NCI-H2196 treated with DMSO at 0.1 percent for 48 hours (cell line): ENCODE data around the gene PLD1.
A peak's percentile ranks its signal among the peaks of the same experiment; 100 is the strongest.
"Not testable (repeated sequence)": the region's sequence is repeated elsewhere in the genome, so short reads cannot be mapped to it uniquely, and the experiment has no call there.

Experiments
- DNase-seq: peaks from one replicate; lab custom pipeline; 2025; ENCODE audit not compliant: unreplicated experiment; lab: John Stamatoyannopoulos, UW

PLD1 gene, protein sequence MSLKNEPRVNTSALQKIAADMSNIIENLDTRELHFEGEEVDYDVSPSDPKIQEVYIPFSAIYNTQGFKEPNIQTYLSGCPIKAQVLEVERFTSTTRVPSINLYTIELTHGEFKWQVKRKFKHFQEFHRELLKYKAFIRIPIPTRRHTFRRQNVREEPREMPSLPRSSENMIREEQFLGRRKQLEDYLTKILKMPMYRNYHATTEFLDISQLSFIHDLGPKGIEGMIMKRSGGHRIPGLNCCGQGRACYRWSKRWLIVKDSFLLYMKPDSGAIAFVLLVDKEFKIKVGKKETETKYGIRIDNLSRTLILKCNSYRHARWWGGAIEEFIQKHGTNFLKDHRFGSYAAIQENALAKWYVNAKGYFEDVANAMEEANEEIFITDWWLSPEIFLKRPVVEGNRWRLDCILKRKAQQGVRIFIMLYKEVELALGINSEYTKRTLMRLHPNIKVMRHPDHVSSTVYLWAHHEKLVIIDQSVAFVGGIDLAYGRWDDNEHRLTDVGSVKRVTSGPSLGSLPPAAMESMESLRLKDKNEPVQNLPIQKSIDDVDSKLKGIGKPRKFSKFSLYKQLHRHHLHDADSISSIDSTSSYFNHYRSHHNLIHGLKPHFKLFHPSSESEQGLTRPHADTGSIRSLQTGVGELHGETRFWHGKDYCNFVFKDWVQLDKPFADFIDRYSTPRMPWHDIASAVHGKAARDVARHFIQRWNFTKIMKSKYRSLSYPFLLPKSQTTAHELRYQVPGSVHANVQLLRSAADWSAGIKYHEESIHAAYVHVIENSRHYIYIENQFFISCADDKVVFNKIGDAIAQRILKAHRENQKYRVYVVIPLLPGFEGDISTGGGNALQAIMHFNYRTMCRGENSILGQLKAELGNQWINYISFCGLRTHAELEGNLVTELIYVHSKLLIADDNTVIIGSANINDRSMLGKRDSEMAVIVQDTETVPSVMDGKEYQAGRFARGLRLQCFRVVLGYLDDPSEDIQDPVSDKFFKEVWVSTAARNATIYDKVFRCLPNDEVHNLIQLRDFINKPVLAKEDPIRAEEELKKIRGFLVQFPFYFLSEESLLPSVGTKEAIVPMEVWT

DNA sequence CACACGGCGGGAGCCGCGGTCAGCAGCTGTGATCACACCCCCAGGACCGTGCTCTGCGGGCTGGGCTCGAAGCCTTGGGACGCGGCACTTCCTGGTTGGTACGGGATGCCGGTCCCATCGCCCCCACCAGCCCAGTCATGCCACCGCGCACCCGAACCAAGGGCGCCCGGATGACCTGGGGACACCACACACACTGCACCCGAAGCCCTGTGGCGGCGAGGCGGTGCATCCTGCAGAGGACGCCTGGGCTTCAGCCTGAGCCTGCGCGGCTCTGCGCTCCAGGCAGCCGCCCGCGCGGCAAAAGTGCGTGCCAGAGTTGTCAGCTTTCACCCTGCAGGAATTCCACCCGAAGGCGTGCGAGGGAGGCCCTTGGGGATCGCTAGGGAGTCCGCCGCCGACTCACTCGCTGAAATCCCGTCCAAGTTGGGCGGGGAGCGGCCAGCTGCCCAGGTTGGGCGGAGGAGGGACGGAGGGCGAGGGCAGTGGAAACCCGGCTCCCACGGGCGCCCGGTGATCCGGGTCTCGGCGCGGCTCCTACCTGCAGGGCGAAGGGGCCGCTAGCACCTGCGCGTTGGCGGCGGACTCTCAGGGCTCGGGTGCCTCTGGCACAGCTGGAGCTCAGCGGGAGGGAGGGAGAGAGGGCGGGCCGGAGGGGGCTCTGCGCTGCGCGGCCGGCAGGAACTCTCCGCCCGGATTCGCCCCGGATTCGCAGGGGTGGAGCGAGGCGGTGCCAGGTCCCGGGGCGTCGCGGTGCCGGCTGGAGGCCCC is at the start of gene PLD1:
PLD1 (minus strand) TSS at position 623 of the 768 bp plus-strand sequence. CDS start 72,432 bp downstream, outside the sequence.
- peak; percentile 83 for DNase-seq

DNA sequence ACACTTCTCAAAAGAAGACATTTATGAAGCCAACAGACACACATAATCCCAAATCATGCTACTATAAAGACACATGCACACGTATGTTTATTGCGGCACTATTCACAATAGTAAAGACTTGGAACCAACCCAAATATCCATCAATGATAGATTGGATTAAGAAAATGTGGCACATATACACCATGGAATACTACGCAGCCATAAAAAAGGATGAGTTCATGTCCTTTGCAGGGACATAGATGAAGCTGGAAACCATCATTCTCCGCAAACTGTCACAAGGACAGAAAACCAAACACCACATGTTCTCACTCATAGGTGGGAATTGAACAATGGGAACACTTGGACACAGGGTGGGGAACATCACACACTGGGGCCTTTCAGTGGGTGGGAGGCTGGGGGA is 48.5 kb upstream of the PLD1 start:
- not testable (repeated sequence) for DNase-seq

DNA sequence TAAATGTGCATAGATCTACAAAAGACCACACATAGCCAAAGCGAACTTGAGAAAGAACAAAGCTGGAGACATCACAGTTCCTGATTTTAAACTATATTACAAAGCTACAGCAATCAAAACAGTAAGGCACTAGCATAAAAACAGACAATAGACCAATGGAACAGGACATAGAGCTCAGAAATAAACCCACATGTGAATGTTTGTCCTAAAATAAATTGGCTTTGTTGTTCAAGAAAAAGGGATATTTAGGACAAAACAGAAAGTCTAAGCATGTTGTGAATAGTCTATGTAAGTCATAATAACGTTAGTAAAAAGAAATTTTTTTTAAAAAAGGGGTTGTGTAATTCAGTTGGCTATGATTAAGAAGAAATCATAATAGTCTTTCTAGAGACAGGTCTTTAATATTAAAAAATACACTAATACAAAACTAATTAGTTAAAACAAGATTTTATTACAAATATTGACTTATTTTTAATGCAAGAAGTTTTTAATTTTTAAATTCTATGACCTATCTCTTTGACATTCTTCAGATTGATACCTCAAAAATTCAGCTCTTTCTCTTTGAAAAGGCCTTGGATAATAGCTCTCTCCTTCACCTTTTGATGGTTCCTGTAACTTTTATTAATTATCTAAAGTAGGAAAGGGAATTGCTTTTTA is 44.5 kb upstream of the PLD1 start:
- DNase-seq, result no peak

DNA sequence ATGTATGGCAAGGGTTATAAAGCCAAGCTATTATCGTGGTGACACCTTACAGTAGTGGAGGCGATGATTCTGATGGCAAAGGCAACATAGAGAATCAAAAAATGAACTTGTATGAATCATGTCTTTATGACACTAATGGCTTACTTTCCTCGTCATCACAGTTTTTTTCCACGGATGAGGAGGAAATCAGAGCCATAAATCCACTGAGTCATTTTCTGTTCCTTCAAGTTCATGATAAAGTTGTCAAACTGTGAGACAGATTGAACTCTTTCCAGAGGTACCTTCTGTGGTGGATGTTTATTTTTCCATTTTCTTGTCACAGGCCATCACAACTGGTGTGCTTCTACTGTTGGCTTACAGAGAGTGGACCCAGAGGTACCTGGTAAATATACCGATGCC is 41.4 kb upstream of the PLD1 start:
- no peak for DNase-seq

DNA sequence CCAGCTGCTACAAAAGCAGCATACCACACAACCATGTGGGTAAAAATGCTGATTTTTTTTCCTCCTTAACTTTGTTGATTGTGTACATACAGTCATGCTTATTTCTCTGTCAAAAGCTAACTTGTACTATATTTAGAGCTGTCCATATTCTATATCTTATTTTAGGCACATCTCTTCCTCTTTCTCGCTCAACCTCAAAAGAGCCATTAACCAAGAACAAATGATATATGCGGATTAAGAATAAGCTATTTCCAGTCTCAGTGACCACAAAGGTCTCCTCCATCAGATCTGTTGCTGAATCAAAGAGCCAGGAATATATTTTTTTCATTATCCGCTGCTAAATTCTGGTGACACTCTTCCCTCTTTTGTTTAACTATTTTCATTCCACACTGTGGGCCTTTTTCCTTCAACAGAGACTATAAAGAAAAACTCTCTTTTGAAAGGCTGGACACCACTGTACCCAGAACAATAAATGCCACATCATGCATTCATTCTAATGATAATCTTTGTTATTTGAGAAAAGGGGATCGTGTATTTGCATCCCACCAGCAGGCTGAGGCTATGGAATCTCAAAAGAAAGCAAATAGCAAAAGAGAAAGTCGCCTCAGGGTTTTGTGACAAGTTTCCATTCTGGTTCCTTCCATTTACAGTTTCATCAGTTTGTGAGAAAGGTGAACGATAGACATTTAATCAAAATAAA is 40.8 kb upstream of the PLD1 start:
- DNase-seq, result no peak

DNA sequence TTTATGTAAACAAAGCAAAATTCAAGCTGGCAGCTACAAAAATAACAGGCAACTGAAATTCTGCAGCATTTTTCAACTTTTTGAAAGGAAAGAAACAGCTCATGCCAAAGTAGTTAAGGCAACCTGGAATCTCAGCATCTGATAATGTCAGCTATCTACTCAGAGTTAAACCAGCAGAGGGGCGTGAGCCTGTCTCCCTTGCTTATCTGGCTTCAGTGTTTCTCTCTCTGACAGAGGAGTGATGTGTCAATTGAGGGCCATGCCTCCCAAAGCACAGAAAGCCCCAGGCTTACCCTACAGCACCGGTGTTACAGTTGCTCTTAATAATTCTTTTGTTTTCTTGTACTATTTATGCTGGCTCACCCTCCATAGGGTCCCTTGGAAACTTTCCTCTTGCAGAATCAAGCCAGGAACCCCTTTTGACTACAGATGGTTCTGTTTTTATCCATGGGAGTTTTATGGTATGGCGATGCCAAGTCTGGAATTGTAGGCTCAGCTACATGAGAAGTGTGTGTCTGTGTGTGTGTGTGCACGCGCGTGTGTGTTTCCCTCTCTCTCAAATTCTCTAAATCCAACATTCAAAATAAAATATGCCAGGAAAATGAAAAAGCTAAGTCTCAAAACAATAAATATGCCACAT is 40.2 kb upstream of the PLD1 start:
- DNase-seq, result no peak

DNA sequence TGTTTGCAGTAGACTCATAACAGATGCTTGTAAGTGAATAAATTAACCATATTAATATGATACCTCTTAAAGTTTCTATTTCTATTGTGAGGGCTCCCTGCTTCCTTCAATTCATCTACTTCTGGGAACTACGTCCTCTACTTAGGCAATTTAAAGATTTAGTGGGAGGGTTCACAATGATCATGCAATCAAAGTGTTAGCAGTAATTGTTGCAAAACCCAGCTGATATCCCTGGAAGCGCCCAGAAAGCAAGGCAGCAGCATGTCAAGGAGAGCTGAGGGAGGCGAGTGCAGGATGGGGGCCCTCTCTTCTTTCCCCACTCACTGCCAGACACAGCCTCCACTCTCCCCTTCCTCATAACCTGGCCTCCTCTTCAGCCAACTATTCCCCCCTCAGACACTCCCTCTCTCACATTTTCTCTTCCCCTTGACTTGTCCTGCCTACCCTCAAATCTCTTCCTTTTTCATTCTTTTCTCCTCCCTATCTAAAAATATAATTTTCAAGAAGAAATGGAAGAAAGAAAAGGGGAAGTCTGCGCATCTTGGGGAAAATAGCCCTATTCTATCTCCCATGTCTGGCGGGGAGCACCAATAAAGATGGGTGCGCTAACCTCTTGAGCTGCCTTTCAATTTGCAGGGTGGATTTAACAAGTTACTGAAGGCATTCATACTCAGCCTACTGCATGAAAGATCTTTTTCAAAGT is 39.5 kb upstream of the PLD1 start:
- no peak for DNase-seq

DNA sequence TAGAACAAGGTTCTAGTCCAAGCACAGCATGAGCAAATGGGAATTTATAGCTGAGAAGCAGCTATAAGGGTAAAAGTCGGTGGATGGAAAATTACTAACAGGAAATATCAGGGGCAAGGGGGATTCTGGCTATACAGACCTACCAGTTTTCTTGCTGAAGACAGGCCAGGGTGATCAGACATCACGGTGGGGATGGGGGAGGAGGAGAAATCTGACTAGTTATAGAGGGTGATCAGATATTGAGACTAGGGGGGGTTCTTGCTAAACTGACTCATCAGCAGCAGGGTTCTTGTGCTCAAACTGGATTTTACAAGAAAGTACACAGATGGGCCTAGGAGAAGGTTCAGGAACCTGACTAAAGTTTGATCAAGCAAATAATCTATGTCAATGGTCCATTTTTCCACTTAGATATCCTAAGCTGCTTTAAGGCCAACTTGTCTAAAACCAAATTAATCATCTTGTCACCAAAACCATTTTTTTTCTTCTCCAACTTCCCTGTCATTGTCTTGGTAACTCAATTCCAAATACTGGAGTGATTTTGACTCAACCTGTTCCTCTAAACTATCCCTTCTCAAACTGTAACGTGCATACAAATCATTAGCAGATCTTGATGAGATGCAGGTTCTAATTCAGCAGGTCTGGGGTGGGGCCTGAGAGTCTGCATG is 37.4 kb upstream of the PLD1 start:
- DNase-seq, result no peak

DNA sequence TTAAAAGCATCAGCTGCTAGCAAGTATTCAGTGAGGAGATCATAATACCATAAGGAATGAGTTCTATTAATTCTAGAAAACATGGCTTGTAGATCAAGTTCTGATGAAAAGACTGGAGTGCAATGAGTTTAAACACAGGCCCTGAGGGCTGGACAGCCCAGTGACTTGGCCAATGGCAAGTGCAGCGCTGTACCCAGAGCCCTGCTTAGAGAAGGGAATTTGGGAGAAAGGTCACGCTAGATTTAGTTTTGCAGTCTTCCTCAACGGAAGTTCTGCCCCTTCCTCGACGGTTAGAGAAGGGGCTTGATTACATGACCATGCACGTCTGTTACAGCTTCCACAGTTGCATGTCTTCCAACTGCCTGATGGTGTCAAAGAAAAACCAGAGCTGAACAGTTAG is 36.9 kb upstream of the PLD1 start:
- DNase-seq, result no peak

DNA sequence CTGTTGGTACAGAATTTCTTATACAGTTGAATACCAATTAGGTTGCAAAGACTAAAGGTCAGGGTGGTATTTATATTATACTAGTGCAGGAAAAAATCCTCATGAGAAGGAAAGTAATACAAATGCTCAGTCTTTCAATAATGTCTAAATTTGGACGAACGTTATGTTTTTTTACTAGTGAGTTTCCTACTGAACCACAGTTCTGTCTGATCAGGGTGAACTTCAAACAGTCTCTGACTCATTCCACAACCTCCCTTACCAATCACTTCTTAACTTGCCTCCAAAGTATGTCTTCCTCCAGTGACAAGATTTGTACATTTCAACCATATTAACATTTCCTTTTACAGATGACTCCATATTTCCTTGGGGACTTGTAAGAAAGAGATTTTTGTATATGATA is 36.3 kb upstream of the PLD1 start:
- no peak for DNase-seq

DNA sequence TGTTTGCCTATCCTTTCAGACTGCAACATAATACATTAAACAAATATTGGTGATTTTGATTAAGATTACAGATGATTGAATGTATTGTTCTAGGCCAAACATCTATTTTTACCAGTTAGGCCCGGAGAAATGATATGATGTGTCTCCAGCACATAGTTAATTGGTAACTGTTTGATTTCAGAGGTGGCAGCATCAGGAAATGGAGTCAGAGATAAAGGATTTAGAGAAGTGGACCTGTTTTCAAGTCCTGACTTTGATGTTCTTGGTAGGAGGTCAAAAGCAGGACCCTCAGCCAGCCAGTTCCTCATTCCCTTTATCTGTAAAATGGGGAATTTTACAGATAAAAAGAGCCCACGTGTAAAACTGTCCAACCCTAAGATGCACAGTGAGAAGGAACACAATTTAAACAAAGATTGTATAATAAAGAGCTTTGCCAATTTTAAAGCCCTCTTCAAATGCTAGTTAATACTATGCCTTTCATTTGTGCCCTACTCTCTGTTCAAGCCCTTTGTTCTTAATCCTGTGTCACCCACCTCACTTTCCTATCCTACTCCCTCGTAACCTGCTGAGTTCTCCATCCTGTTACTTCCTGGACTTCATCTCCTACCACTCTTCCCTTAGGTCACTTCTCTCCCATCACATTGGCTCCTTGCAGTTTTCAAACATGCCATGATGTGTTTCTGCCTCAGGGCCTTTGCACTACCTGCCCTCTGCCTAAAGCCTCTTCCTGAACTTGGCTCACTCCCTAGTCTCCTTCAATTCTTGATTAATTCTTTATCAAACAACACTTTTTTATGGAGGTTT is 35.4 kb upstream of the PLD1 start:
- DNase-seq, result no peak

DNA sequence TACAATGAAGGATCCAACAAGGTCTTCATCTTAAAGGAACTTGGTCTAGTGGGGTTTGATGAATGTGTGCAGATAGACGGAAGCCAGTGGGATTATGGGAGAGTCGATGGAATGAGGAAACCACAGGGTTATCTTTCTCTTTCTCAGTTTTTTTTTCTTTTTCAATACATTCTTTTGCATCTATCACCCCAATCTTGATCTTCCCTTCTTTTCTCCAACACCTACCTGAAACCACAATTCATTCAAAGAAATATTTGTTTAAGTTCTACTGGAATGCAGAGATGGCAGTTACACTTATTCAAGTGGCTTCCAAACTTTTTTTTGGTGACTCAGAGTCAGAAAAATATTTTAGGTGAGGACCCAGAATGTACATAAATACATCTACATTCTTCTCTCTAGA is 34.6 kb upstream of the PLD1 start:
- DNase-seq, result no peak

DNA sequence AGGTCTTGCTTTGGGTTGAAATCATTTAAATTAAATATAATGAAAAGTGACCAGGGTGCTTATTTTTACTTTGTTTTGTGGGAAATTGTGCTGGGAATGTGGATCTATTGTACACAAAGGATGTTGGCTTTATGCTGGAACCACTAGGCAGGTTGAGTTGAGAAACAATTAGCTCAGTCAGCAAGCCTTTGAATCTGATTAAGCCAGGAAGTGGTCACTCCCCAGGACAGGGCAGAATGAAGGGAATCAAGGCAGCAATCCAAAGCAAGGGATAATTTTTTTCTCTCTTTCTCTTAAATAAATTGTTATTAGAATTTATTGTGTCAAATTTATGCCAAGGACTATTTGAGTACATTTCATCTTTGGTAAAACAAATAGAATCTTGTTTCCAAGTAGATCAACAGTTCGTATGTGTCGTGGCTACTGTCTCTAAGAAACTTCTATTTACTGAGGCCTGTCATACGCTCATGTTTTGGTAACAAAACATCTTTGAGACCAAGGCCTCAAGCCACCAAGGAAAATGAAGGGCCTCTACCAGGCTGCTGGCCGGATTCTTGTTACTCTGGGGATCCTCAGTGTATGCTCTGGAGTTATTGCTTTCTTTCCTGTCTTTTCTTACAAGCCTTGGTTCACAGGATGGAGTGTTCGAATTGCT is 32.7 kb upstream of the PLD1 start, which contains the start of gene TMEM212:
TMEM212 (plus strand) TSS at position 486 of the 655 bp plus-strand sequence; CDS start at position 521, 35 bp downstream.
- peak; percentile 24 for DNase-seq

DNA sequence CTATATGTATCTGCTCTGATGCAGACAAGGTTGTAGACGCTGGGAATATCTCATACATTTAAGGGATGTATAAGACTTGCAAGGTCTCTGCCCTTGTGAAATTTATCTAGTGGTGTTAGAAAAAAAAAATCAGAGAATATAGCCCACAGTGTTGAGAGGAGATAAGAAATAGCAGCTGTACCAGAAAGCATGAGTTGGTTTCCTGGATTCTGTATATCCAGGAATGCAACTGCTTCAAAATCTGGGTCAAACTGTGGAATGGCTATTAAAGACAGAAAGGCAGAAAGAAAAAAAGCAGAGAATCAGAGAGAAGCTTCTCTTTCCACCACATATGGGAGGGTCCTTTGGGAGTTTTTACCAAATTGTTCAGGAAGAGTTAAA is 31.3 kb upstream of the PLD1 start:
- no peak for DNase-seq

DNA sequence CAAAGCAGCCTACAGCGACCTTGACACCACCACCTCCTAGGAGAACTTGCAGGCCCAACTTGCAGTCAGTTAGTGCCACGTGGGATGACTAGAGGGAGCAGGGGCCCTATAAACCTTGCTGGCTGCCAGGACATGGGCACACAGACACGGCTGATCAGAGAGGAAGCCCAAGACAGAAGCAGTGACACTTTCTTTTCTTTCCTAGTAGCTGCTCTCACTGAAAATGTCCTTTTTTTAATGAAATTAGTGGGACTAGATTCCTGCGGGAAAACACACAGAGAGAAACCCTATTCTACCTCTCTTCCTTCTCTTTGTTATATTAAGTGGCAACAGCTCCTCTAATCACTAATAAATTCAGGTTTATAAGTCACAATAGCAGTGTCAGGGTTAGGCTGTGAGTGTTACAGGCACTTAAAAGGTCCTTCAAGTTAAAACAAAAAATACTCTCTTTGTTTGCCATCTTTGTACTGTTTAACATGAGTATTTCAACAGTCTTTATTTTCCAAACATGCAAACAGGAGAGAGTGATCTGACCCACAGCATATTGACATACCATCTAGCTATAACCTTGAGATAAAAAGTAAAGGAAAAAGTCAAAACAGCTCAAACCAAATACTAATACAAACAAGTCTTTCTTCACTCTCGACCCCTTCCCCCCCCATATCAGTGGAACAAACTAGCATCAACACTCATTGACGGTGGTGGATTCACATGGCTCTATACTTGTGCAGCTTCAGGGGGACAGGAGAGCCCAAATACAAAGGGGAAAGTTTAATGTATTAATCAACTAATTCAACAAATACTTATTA is 30.7 kb upstream of the PLD1 start:
- no peak for DNase-seq

DNA sequence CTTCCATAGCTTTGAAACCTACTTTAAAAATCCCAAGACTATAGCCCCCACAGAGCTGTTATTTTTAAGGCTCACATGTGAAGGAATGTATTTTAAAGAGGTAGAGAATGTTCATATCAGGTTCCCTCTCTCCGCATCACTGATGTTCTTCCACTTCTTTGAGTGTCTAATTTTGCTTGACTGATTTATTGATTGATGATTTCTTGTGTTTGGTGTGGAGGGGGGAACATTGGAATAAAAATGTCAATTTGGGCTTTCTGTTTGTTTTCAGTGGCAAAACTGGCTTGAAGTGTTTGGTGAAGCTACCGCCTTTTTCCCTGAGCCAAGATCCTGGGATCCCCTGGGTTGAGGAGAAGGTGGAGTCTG is 30.1 kb upstream of the PLD1 start:
- no peak for DNase-seq
